Activated CD8-positive, alpha-beta T cell treated with anti-CD3 and anti-CD28 coated beads, Interleukin-2, amount 10 ng/mL, durations not matched to agents 7 days and 5 days (primary cell): ENCODE data around the gene MCM7. TPM values are rescaled to one million over a fixed set of nuclear protein-coding genes. Genes with fewer than 3 reads are reported as not detected.

ENCODE experiments used
- ATAC-seq: fragments of 150-1000 bp; cut with Tn5 transposase; one replicate; pipeline ENCODE4 v1.10.0; 2021; ENCODE audit warnings: moderate library complexity
- CTCF ChIA-PET: fragments of 350-600 bp; sonication (Branson Sonifier 250); formaldehyde crosslinking; loops from one replicate; lab custom pipeline; 2021; ENCODE audit warnings: antibody characterized with exemption; lab: Charles Lee
- POLR2A ChIA-PET: fragments of 350-600 bp; sonication (Branson Sonifier 250); formaldehyde crosslinking; loops from one replicate; lab custom pipeline; 2021; ENCODE audit warnings: antibody characterized with exemption; lab: Charles Lee
- DNase-seq: peaks from one replicate; pipeline ENCODE4 v3.0.0-alpha.2; 2020
- H3K27ac Mint-ChIP-seq: one replicate; pipeline ENCODE4 v1.8.0; 2021; ENCODE audit warnings: mild to moderate bottlenecking, mixed read lengths
- H3K27me3 Mint-ChIP-seq: one replicate; pipeline ENCODE4 v1.8.0; 2021; ENCODE audit warnings: low read depth, mixed read lengths
- H3K36me3 Mint-ChIP-seq: one replicate; pipeline ENCODE4 v1.8.0; 2021; ENCODE audit warnings: low read depth, mixed read lengths
- H3K4me1 Mint-ChIP-seq: one replicate; pipeline ENCODE4 v1.8.0; 2021; ENCODE audit warnings: low read depth, mixed read lengths
- H3K4me3 Mint-ChIP-seq: one replicate; pipeline ENCODE4 v1.8.0; 2021; ENCODE audit warnings: mild to moderate bottlenecking, mixed read lengths
- H3K9me3 Mint-ChIP-seq: one replicate; pipeline ENCODE4 v1.8.0; 2022; ENCODE audit warnings: mixed read lengths; ENCODE audit not compliant: insufficient read depth
- total RNA-seq, 2 experiments: library from RNA; stranded (reverse); gene quantifications; one replicate each; pipeline ENCODE4 v1.2.3, GENCODE V29; 2021

Gene MCM7
- total RNA-seq, 2 experiments from 2014 or later, result 364 to 375 TPM

- CTCF ChIA-PET, result interaction anchor here (0.8 to 2.0 kb wide), 17 partner anchors 10 to 451 kb away, joined by 3 to 10 read pairs (median 4); partner anchors contain the start of genes AP4M1, TRIM4, ZKSCAN1 and ZSCAN21
- Mint-ChIP-seq H3K27ac (peak overlapping the region; percentile 82), H3K4me1 (peaks cover 31% of the 10 kb centered on the region), H3K36me3 (peaks cover 9% of the 10 kb centered on the region), H3K4me3 (peak overlapping the region; percentile 83), H3K27me3 (peaks cover 3% of the 10 kb centered on the region), H3K9me3 (no peaks in the 10 kb centered on the region)
- POLR2A ChIA-PET, result interaction anchor here (0.6 to 3.0 kb wide), 9 partner anchors 12 to 524 kb away, joined by 3 to 19 read pairs (median 4); partner anchors contain the start of genes AP4M1, MBLAC1, MCM7 and TRIM4
- no peak for ATAC-seq
- DNase-seq, result no peak
These were observed 18.2 kb downstream of the MCM7 start for GRCh38 chr7:100082978-100083377.

- peaks cover 3% of the 10 kb centered on the region for H3K27me3 Mint-ChIP-seq
- peaks cover 25% of the 10 kb centered on the region for H3K4me1 Mint-ChIP-seq
- ATAC-seq, result peak; percentile 91
- POLR2A ChIA-PET, result interaction anchor here (0.7 to 3.0 kb wide), 8 partner anchors 13 to 673 kb away, joined by 3 to 19 read pairs (median 4); partner anchors contain the start of genes AP4M1, BUD31, MCM7 and PDAP1
- H3K4me3 Mint-ChIP-seq, result peak within 1 kb of the TSS; percentile 83
- peak; percentile 99 for DNase-seq
- peaks cover 17% of the 10 kb centered on the region for H3K36me3 Mint-ChIP-seq
- CTCF ChIA-PET, result interaction anchor here (0.7 to 1.4 kb wide), 14 partner anchors 10 to 450 kb away, joined by 3 to 10 read pairs (median 4); partner anchors contain the start of genes ZKSCAN1 and ZSCAN21
- H3K27ac Mint-ChIP-seq, result peak within 1 kb of the TSS; percentile 90
- H3K9me3 Mint-ChIP-seq, result no peaks in the 10 kb centered on the region
These were observed 19.6 kb downstream of the MCM7 start, which contains the start of gene ZNF3 for GRCh38 chr7:100081535-100082102. TSS of gene ZNF3 (minus strand) at chr7:100081723. CDS start at chr7:100077357, 4,366 bp downstream.

GRCh38 chr7:100080907-100081534, 20.2 kb downstream of the MCM7 start:
- no peaks in the 10 kb centered on the region for H3K9me3 Mint-ChIP-seq
- H3K27me3 Mint-ChIP-seq, result peaks cover 3% of the 10 kb centered on the region
- H3K27ac Mint-ChIP-seq, result peak overlapping the region; percentile 72
- peak overlapping the region; percentile 83 for H3K4me3 Mint-ChIP-seq
- H3K36me3 Mint-ChIP-seq, result peaks cover 21% of the 10 kb centered on the region
- DNase-seq (no peak), ATAC-seq (no peak)
- ChIA-PET CTCF (interaction anchor here (0.9 to 1.2 kb wide), 3 partner anchors 9 to 96 kb away, joined by 3 read pairs; partner anchors contain the start of genes GPC2 and STAG3), POLR2A (interaction anchor here (0.6 to 3.0 kb wide), 4 partner anchors 19 to 161 kb away, joined by 3 to 19 read pairs (median 4); partner anchors contain the start of genes AP4M1, MCM7, ZKSCAN1 and ZSCAN21)
- H3K4me1 Mint-ChIP-seq, result peaks cover 25% of the 10 kb centered on the region

GRCh38 chr7:100079024-100079560, 22.1 kb downstream of the MCM7 start:
- Mint-ChIP-seq H3K27me3 (peaks cover 3% of the 10 kb centered on the region), H3K27ac (peak overlapping the region; percentile 17)
- CTCF ChIA-PET, result interaction anchor here (1.2 to 1.8 kb wide), 2 partner anchors 8 to 38 kb away, joined by 3 to 5 read pairs; no protein-coding TSS in a partner anchor

GRCh38 chr7:100077205-100077604, 24.0 kb downstream of the MCM7 start:
- H3K36me3 Mint-ChIP-seq, result peaks cover 58% of the 10 kb centered on the region
- CTCF ChIA-PET, result interaction anchor here (0.6 to 1.1 kb wide), 2 partner anchors 13 to 97 kb away, joined by 3 to 5 read pairs; no protein-coding TSS in a partner anchor

More at GRCh38 chr7:100079024-100079560, 22.1 kb downstream of the MCM7 start:
- Mint-ChIP-seq H3K4me3 (no peak overlapping the region), H3K36me3 (peaks cover 41% of the 10 kb centered on the region), H3K9me3 (no peaks in the 10 kb centered on the region), H3K4me1 (peaks cover 25% of the 10 kb centered on the region)
- DNase-seq (no peak), ATAC-seq (no peak)
- POLR2A ChIA-PET, result no interaction called here

GRCh38 chr7:100075418-100075817, 25.8 kb downstream of the MCM7 start:
- H3K4me3 Mint-ChIP-seq, result no peak overlapping the region
- no peaks in the 10 kb centered on the region for H3K27me3 Mint-ChIP-seq
- DNase-seq (no peak), ATAC-seq (no peak)
- ChIA-PET CTCF (interaction anchor here (1.2 kb wide), 1 partner anchor 14 kb away, joined by 3 read pairs; no protein-coding TSS in a partner anchor), POLR2A (interaction anchor here (0.6 kb wide), 1 partner anchor 616 kb away, joined by 3 read pairs; no protein-coding TSS in a partner anchor)
- no peak overlapping the region for H3K27ac Mint-ChIP-seq
- peaks cover 21% of the 10 kb centered on the region for H3K9me3 Mint-ChIP-seq
- H3K4me1 Mint-ChIP-seq, result peaks cover 9% of the 10 kb centered on the region
- H3K36me3 Mint-ChIP-seq, result peaks cover 76% of the 10 kb centered on the region

More at GRCh38 chr7:100077205-100077604, 24.0 kb downstream of the MCM7 start:
- no peak overlapping the region for H3K27ac Mint-ChIP-seq
- ATAC-seq (no peak), DNase-seq (no peak)
- no peaks in the 10 kb centered on the region for H3K27me3 Mint-ChIP-seq
- POLR2A ChIA-PET, result interaction anchor here (0.7 kb wide), 1 partner anchor 62 kb away, joined by 3 read pairs; no protein-coding TSS in a partner anchor
- H3K4me3 Mint-ChIP-seq, result no peak overlapping the region
- peaks cover 9% of the 10 kb centered on the region for H3K9me3 Mint-ChIP-seq
- H3K4me1 Mint-ChIP-seq, result peaks cover 17% of the 10 kb centered on the region

- Mint-ChIP-seq H3K27ac (no peak overlapping the region), H3K4me3 (no peak overlapping the region), H3K4me1 (peaks cover 4% of the 10 kb centered on the region), H3K27me3 (no peaks in the 10 kb centered on the region), H3K36me3 (peaks cover 82% of the 10 kb centered on the region), H3K9me3 (peaks cover 26% of the 10 kb centered on the region)
- no peak for DNase-seq
- ChIA-PET CTCF (no interaction called here), POLR2A (interaction anchor here (0.6 to 0.7 kb wide), 3 partner anchors 58 to 712 kb away, joined by 3 to 4 read pairs (median 3); no protein-coding TSS in a partner anchor)
- ATAC-seq, result no peak
These were observed 26.4 kb downstream of the MCM7 start for GRCh38 chr7:100074841-100075240.

- DNase-seq (no peak), ATAC-seq (no peak)
- peaks cover 83% of the 10 kb centered on the region for H3K36me3 Mint-ChIP-seq
- no peak overlapping the region for H3K27ac Mint-ChIP-seq
- H3K9me3 Mint-ChIP-seq, result peaks cover 26% of the 10 kb centered on the region
- no peaks in the 10 kb centered on the region for H3K4me1 Mint-ChIP-seq
- CTCF ChIA-PET, result interaction anchor here (1.3 to 1.5 kb wide), 2 partner anchors 10 to 22 kb away, joined by 3 to 4 read pairs; partner anchors contain the start of gene ZSCAN21
- no peak overlapping the region for H3K4me3 Mint-ChIP-seq
- POLR2A ChIA-PET, result interaction anchor here (1.4 kb wide), 1 partner anchor 8 kb away, joined by 5 read pairs; no protein-coding TSS in a partner anchor
- H3K27me3 Mint-ChIP-seq, result no peaks in the 10 kb centered on the region
These were observed 28.7 kb downstream of the MCM7 start for GRCh38 chr7:100072462-100072861.

GRCh38 chr7:100071018-100071723, 30.0 kb downstream of the MCM7 start:
- CTCF ChIA-PET, result interaction anchor here (0.8 to 1.1 kb wide), 3 partner anchors 8 to 18 kb away, joined by 3 to 5 read pairs (median 4); partner anchors contain the start of gene ZNF3

GRCh38 chr7:100069991-100070390, 31.2 kb downstream of the MCM7 start:
- POLR2A ChIA-PET, result no interaction called here
- Mint-ChIP-seq H3K9me3 (peaks cover 26% of the 10 kb centered on the region), H3K36me3 (peaks cover 68% of the 10 kb centered on the region), H3K27ac (no peak overlapping the region), H3K4me3 (no peak overlapping the region), H3K27me3 (no peaks in the 10 kb centered on the region), H3K4me1 (no peaks in the 10 kb centered on the region)
- ATAC-seq (no peak), DNase-seq (no peak)
- CTCF ChIA-PET, result no interaction called here

More at GRCh38 chr7:100071018-100071723, 30.0 kb downstream of the MCM7 start:
- Mint-ChIP-seq H3K4me1 (no peaks in the 10 kb centered on the region), H3K9me3 (peaks cover 26% of the 10 kb centered on the region), H3K36me3 (peaks cover 76% of the 10 kb centered on the region), H3K27ac (no peak overlapping the region), H3K4me3 (no peak overlapping the region), H3K27me3 (no peaks in the 10 kb centered on the region)
- POLR2A ChIA-PET, result interaction anchor here (1.1 kb wide), 1 partner anchor 56 kb away, joined by 4 read pairs; the partner anchor contains the start of gene ZKSCAN1
- DNase-seq (no peak), ATAC-seq (no peak)
